Measurements from ENCODE around the gene NPHS1. TPM values are rescaled to one million over a fixed set of nuclear protein-coding genes. Genes with fewer than 3 reads are reported as not detected.

NPHS1 gene, protein sequence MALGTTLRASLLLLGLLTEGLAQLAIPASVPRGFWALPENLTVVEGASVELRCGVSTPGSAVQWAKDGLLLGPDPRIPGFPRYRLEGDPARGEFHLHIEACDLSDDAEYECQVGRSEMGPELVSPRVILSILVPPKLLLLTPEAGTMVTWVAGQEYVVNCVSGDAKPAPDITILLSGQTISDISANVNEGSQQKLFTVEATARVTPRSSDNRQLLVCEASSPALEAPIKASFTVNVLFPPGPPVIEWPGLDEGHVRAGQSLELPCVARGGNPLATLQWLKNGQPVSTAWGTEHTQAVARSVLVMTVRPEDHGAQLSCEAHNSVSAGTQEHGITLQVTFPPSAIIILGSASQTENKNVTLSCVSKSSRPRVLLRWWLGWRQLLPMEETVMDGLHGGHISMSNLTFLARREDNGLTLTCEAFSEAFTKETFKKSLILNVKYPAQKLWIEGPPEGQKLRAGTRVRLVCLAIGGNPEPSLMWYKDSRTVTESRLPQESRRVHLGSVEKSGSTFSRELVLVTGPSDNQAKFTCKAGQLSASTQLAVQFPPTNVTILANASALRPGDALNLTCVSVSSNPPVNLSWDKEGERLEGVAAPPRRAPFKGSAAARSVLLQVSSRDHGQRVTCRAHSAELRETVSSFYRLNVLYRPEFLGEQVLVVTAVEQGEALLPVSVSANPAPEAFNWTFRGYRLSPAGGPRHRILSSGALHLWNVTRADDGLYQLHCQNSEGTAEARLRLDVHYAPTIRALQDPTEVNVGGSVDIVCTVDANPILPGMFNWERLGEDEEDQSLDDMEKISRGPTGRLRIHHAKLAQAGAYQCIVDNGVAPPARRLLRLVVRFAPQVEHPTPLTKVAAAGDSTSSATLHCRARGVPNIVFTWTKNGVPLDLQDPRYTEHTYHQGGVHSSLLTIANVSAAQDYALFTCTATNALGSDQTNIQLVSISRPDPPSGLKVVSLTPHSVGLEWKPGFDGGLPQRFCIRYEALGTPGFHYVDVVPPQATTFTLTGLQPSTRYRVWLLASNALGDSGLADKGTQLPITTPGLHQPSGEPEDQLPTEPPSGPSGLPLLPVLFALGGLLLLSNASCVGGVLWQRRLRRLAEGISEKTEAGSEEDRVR (N-terminal part only)
- total RNA-seq = not detected in 2 replicates

DNA sequence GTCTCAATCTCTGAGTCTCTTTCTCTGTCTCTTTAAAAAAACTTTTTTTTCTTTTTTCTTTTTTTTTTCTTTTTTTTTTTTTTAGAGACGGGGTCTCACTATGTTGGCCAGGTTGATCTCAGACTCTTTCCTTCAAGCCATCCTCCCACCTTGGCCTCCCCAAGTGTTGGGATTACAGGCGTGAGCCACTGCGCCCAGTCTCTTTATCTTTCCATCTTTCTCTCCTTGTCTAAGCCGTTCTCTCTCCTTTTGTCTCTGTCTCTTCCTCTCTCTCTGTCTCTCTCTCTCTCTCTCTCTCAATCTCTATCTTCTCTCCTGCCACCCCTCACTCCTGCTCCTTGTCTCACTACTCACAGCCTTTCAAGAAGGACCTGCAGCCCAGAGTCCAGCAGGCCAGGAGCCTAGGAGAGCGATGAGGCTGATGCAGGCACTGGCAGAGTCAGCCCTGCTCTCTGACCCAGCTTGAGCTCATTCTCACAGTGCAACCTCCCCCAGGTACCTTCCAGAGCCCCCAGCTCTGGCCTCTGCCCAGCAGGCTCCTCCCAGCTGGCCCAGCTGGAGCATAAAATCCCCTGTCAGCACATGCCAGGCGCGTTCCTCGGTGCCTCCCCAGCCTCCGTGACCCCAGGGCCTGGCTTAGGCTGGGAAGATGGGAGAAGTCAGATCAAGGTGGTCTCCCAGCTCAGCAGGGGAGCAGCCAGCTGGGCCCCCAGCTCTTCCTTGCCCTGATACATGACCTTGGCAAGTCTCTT lies at the start of gene NPHS1:
NPHS1 (minus strand) TSS at position 476 of the 752 bp plus-strand sequence. CDS start 667 bp downstream, outside the sequence.

DNA sequence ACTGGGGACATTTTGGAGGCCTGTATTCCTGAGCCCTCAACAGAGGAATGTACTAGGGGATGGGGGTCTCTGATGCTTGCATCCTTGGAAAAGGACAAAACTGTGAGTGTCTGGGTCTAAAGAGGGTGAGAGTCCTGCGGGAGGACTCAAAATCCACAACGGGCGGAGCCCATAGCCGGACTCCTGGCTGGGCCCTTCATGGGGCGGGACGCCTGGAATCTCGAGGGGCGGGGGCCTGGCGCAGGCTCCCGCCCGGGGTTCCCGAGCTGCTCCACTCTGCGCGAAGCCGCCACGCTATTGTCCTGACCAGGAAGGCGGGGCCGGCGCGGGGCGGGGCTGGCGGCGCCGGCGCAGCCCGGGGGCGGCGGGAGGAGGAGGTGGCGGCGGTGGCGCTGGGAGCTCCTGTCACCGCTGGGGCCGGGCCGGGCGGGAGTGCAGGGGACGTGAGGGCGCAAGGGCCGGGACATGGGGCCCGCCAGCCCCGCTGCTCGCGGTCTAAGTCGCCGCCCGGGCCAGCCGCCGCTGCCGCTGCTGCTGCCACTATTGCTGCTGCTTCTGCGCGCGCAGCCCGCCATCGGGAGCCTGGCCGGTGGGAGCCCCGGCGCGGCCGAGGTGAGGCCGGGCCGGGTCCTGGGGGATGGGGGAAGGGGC lies 16.0 kb upstream of the NPHS1 start, which contains the start of gene APLP1:
APLP1 (plus strand) TSS at position 403 of the 651 bp plus-strand sequence; CDS start at position 466, 63 bp downstream.

DNA sequence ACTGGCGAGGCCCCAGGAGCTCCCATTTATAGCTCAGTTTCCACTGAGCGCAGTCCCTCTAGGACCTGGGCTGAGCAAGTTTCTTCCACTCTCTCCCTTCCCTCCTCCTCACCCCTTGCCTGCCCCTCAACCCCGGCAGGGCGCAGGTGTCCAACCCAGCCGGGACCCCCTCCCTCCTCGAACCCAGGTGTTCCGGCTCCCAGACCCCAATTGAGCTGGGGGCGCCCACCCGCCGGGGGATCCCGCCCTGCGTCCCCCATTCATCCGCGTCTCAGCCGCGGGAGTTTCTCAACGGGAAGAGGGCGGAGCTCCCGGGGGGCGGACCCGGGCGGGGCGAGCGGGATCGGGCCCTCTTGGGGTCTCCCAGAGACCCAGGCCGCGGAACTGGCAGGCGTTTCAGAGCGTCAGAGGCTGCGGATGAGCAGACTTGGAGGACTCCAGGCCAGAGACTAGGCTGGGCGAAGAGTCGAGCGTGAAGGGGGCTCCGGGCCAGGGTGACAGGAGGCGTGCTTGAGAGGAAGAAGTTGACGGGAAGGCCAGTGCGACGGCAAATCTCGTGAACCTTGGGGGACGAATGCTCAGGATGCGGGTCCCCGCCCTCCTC lies 4.3 kb upstream of the NPHS1 start, which contains the start of gene KIRREL2:
KIRREL2 (plus strand) TSS at position 366 of the 604 bp plus-strand sequence; CDS start at position 575, 209 bp downstream.

DNA sequence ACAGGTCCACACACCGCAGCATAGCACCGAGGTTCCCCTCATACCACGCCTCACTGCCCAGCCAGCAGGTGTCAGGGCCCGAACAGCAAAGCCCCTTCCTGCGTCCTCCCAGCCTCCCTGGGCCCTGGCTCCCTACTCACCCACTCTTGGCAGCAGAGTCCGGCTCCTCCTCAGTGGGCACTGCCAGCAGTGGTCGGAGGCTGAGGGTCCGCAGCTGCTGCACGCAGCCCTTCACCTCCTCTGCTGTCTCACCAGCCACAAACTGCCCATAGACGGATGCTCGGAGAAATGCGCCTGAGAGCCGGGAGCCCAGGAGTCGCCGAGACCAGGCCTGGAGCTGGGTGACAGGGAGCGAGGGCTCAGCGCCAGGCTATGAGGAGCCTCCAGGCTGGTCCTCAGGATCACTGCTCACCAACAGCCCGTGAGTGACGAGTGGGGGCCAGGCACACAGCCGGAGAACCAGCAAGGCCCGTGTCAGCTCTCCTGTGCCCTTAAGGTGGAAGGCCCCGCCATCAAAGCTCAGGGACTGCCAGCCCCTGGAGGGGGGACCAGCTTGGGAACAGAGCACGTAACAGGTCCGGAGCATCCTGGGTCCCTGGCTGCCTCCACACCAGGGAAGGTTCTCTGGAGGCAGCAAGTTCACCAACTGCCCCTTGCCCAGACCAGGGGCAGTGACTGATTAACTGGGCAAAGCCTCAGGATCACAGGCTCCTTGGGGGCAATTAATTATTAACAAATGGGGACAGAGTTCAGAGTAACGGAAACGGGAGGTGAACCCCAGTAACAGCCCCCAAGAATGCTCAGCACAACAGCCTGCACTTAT lies 39.9 kb downstream of the NPHS1 start, which contains the start of gene PRODH2:
PRODH2 (minus strand) TSS at position 626 of the 823 bp plus-strand sequence; CDS start at position 586, 40 bp downstream.

Other genes starting within 250 kb of the NPHS1 start
- gene HAUS5, start 239.8 kb downstream of the NPHS1 start, total RNA-seq = 5.6 and 7.4 TPM in 2 replicates
- gene RBM42, start 223.5 kb downstream of the NPHS1 start, total RNA-seq = 33.4 and 35.7 TPM in 2 replicates
- gene ETV2, start 210.8 kb downstream of the NPHS1 start, total RNA-seq = 0.13 TPM in 1 of 2 replicates, not detected in the other
- 188 and 222 TPM in 2 replicates for gene COX6B1, start 204.2 kb downstream of the NPHS1 start, total RNA-seq
- gene UPK1A, start 186.0 kb downstream of the NPHS1 start, total RNA-seq = 0.10 and 0.13 TPM in 2 replicates
- gene ZBTB32, start 147.9 kb downstream of the NPHS1 start, total RNA-seq = not detected in 2 replicates
- 10.3 and 15.1 TPM in 2 replicates for gene KMT2B, start 134.5 kb downstream of the NPHS1 start, total RNA-seq
- 0.73 and 0.85 TPM in 2 replicates for gene IGFLR1, start 110.1 kb downstream of the NPHS1 start, total RNA-seq
- gene U2AF1L4, start 107.1 kb downstream of the NPHS1 start, total RNA-seq = 6.1 and 8.9 TPM in 2 replicates
- gene PSENEN, start 106.9 kb downstream of the NPHS1 start, total RNA-seq = 12.4 and 17.2 TPM in 2 replicates
- gene LIN37, start 103.9 kb downstream of the NPHS1 start, total RNA-seq = 9.0 and 10.0 TPM in 2 replicates
- 106 and 161 TPM in 2 replicates for gene HSPB6, start 95.5 kb downstream of the NPHS1 start, total RNA-seq
- 5.4 and 6.3 TPM in 2 replicates for gene PROSER3, start 94.3 kb downstream of the NPHS1 start, total RNA-seq
- 3.1 and 5.5 TPM in 2 replicates for gene ARHGAP33, start 76.9 kb downstream of the NPHS1 start, total RNA-seq
- gene PRODH2, start 39.7 kb downstream of the NPHS1 start, total RNA-seq = not detected in 2 replicates
- not detected in 2 replicates for gene KIRREL2, start 4.4 kb upstream of the NPHS1 start, total RNA-seq
- 23.2 and 28.9 TPM in 2 replicates for gene APLP1, start 16.1 kb upstream of the NPHS1 start, total RNA-seq
- gene NFKBID, start 48.0 kb upstream of the NPHS1 start, total RNA-seq = 2.5 and 5.2 TPM in 2 replicates
- gene HCST, start 50.0 kb upstream of the NPHS1 start, total RNA-seq = 0.46 and 1.2 TPM in 2 replicates
- gene TYROBP, start 55.8 kb upstream of the NPHS1 start, total RNA-seq = not detected in 2 replicates
- 5.1 and 7.1 TPM in 2 replicates for gene LRFN3, start 83.9 kb upstream of the NPHS1 start, total RNA-seq
- gene SDHAF1, start 142.7 kb upstream of the NPHS1 start, total RNA-seq = 7.7 and 8.0 TPM in 2 replicates
- gene SYNE4, start 156.3 kb upstream of the NPHS1 start, total RNA-seq = 0.13 and 0.20 TPM in 2 replicates
- 12.6 and 18.2 TPM in 2 replicates for gene ALKBH6, start 161.7 kb upstream of the NPHS1 start, total RNA-seq
- gene CLIP3, start 180.4 kb upstream of the NPHS1 start, total RNA-seq = 31.5 and 42.9 TPM in 2 replicates
- 3.3 and 5.5 TPM in 2 replicates for gene THAP8, start 201.8 kb upstream of the NPHS1 start, total RNA-seq
- 1.7 and 2.3 TPM in 2 replicates for gene WDR62, start 202.4 kb upstream of the NPHS1 start, total RNA-seq

Measured in smooth muscle cell of the pulmonary artery (primary cell).